ENCODE data around the gene FOS.

DNA sequence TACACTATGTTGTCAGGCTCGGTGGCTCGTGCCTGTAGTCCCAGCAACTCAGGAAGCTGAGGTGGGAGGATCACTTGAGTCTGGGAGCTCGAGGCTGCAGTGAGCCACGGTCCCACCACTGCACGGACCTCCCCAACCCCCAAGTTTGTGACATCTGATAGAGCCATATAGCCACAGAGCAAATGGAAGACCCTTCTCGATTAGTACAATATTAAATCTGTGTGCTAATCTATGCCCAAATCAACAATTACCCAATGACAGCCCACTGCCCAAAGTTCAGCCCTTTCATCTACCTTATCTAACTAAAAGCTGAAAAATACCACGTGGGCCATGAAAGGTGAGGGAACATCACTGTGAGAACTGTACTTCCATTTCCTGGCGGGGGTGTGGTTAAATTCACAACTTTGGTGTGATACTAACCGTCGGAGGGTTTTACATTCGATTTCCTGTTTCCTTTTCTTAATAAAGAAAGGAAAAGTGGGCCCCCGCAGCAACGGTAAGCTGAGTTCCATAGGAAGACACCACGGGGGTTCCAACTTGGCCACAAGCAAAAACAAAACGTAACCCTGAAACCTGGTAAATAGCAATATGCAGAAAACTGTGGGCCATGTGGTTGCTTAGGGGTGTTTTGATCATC, 31.2 kb upstream of the FOS start:
- TF ChIP-seq, protein P1, sequence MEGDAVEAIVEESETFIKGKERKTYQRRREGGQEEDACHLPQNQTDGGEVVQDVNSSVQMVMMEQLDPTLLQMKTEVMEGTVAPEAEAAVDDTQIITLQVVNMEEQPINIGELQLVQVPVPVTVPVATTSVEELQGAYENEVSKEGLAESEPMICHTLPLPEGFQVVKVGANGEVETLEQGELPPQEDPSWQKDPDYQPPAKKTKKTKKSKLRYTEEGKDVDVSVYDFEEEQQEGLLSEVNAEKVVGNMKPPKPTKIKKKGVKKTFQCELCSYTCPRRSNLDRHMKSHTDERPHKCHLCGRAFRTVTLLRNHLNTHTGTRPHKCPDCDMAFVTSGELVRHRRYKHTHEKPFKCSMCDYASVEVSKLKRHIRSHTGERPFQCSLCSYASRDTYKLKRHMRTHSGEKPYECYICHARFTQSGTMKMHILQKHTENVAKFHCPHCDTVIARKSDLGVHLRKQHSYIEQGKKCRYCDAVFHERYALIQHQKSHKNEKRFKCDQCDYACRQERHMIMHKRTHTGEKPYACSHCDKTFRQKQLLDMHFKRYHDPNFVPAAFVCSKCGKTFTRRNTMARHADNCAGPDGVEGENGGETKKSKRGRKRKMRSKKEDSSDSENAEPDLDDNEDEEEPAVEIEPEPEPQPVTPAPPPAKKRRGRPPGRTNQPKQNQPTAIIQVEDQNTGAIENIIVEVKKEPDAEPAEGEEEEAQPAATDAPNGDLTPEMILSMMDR (tag by site-specific recombination; IDR thresholded peaks at IDR 0.05): no peak
- no peak for TF ChIP-seq YY1 (tag by site-specific recombination; IDR thresholded peaks at IDR 0.05)
